ENCODE results near the gene CENPP.

Gene CENPP

DNA sequence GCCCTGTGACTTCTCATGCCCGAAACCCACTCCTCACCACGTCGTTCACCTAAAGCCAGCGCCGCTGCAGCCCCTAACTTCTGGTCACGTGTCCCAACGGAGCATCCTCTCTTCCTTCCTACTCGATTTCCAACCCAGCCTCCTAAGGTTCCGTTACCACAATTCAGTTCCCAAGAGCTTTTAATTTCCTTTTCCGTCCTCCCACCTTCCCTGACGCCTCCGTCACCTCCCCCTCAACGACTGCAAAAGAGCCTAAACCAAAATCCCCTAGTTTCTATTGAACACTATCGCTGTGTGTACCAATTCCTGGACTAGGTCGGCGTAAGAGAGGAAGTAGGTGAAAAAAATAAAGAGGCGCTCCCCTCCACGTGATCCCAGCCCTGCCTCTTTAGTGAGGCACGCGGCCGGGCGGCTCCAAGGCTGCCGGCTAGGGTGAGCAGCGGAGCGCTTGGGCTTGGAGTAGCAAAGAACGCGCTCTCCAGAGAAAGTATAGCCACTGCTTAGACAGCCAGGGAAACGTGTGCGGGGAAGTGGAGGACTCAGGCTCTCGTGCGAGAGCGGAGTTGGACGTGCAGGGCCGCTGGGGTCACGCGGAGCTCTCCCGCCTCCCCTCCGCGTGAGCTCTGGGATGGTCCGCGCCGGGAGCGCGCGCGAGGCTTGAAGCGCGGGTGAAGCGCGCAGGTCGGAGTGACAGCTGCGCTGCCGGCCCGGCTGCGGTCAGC lies at the start of gene CENPP, which contains the start of gene NOL8:
TSS of gene CENPP (plus strand) at position 685 of the 722 bp plus-strand sequence.
TSS of gene NOL8 (minus strand) at position 82 of the 722 bp plus-strand sequence. CDS start 1,189 bp downstream, outside the sequence.
- H3K36me3 Mint-ChIP-seq, result peaks cover 8 to 21% of the 10 kb centered on the region in 2 donors
- ATAC-seq (replicated peaks), result peak; percentile 95 to 96

DNA sequence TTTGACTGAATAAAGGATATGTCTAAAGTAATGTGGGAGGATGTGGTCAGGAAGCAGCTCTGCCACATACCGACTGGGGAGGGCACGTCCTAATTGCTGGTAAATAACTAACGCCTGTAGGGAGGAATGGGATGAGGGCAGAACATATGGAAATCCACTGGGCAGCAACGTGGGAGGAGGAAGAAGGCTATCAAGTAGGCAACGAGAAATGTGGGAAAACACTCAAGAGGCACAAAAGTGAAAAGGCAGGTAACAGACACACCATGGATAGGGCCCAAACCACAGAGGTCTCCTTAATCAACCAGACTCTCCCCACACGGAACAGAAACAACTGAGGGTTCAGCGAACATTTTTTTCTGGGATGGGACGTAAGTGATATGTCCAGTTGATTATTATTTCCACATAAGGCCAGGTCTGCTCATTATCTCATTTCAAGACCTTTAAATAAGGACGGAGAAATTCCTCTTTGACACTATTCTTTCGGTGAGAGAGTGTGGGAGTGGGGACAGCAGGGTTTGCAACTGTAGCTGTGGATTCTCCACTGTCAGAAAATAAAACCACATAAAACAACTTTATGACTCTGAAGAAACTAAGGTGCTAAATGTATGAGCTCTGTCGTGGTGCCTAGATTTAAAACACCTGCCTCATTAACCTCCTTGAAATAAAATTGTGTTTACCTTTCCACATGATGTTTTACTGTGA lies 49.3 kb upstream of the CENPP start:
- H3K36me3 Mint-ChIP-seq, result peaks cover 36 to 55% of the 10 kb centered on the region in 2 donors
- H3K27ac Mint-ChIP-seq, result no peak overlapping the region
- DNase-seq (no peak), ATAC-seq (replicated peaks) (no peak)
- no peaks in the 10 kb centered on the region for H3K4me1 Mint-ChIP-seq
- no peaks in the 10 kb centered on the region for H3K27me3 Mint-ChIP-seq
- H3K4me3 Mint-ChIP-seq, result no peak overlapping the region
- no peaks in the 10 kb centered on the region for H3K9me3 Mint-ChIP-seq

More for the DNA sequence above, at the start of gene CENPP, which contains the start of gene NOL8:
- H3K9me3 Mint-ChIP-seq, result no peaks in the 10 kb centered on the region
- DNase-seq, result peak; percentile 86
- H3K27me3 Mint-ChIP-seq, result no peaks in the 10 kb centered on the region
- peak within 1 kb of the TSS; percentile 100 for H3K27ac Mint-ChIP-seq
- H3K4me1 Mint-ChIP-seq, result peaks cover 23 to 40% of the 10 kb centered on the region in 2 donors
- H3K4me3 Mint-ChIP-seq, result peak within 1 kb of the TSS; percentile 98 to 100

GRCh38 chr9:92278110-92278509 lies 47.6 kb upstream of the CENPP start:
- Mint-ChIP-seq H3K4me1 (no peaks in the 10 kb centered on the region), H3K27ac (no peak overlapping the region), H3K4me3 (no peak overlapping the region), H3K9me3 (no peaks in the 10 kb centered on the region), H3K27me3 (no peaks in the 10 kb centered on the region), H3K36me3 (peaks cover 32 to 52% of the 10 kb centered on the region in 2 donors)
- DNase-seq (no peak), ATAC-seq (replicated peaks) (no peak)

DNA sequence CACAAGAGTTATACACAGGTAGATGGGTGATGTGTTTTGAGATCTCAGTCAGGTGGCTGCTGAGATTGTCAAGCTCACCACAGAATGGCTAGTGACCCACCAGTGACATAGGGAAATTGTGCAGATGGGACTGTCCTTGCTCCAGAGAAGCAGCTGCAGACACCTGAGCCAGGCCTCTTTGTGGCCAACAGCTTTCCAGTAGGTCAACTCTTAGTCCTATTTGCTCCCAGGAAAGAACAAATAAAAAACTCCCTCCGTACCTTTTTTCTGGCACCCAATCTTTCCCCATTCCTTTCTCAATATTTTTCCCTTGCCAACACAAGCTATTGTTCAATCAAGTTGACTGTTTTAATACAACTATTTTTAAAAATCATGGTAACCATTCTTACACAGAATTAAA lies 46.5 kb upstream of the CENPP start:
- DNase-seq, result no peak
- H3K4me1 Mint-ChIP-seq, result no peaks in the 10 kb centered on the region
- H3K27me3 Mint-ChIP-seq, result no peaks in the 10 kb centered on the region
- no peak overlapping the region for H3K4me3 Mint-ChIP-seq
- ATAC-seq (replicated peaks), result no peak
- H3K27ac Mint-ChIP-seq, result no peak overlapping the region
- peaks cover 30 to 51% of the 10 kb centered on the region in 2 donors for H3K36me3 Mint-ChIP-seq
- H3K9me3 Mint-ChIP-seq, result no peaks in the 10 kb centered on the region

- ATAC-seq (replicated peaks) (no peak), DNase-seq (no peak)
- H3K27me3 Mint-ChIP-seq, result no peaks in the 10 kb centered on the region
- peaks cover 17 to 45% of the 10 kb centered on the region in 2 donors for H3K4me1 Mint-ChIP-seq
- H3K4me3 Mint-ChIP-seq, result no peak overlapping the region
- H3K27ac Mint-ChIP-seq, result no peak overlapping the region
- no peaks in the 10 kb centered on the region for H3K9me3 Mint-ChIP-seq
- H3K36me3 Mint-ChIP-seq, result peaks cover 34 to 45% of the 10 kb centered on the region in 2 donors
Observed at GRCh38 chr9:92289708-92290390, 35.9 kb upstream of the CENPP start.

- Mint-ChIP-seq H3K27me3 (no peaks in the 10 kb centered on the region), H3K27ac (peak overlapping the region; percentile 77), H3K4me1 (peaks cover 25 to 53% of the 10 kb centered on the region in 2 donors), H3K36me3 (peaks cover 29 to 40% of the 10 kb centered on the region in 2 donors), H3K4me3 (peak overlapping the region; percentile 17 to 43), H3K9me3 (no peaks in the 10 kb centered on the region)
- DNase-seq, result no peak
- ATAC-seq (replicated peaks), result no peak
Observed at GRCh38 chr9:92290785-92291429, 34.8 kb upstream of the CENPP start.

- DNase-seq (no peak), ATAC-seq (replicated peaks) (no peak)
- H3K4me1 Mint-ChIP-seq, result peaks cover 27 to 53% of the 10 kb centered on the region in 2 donors
- H3K36me3 Mint-ChIP-seq, result peaks cover 29 to 45% of the 10 kb centered on the region in 2 donors
- no peaks in the 10 kb centered on the region for H3K9me3 Mint-ChIP-seq
- no peaks in the 10 kb centered on the region for H3K27me3 Mint-ChIP-seq
- H3K27ac Mint-ChIP-seq, result no peak overlapping the region
- peak overlapping the region; percentile 89 to 99 for H3K4me3 Mint-ChIP-seq
Observed at GRCh38 chr9:92291577-92291976, 34.2 kb upstream of the CENPP start.

DNA sequence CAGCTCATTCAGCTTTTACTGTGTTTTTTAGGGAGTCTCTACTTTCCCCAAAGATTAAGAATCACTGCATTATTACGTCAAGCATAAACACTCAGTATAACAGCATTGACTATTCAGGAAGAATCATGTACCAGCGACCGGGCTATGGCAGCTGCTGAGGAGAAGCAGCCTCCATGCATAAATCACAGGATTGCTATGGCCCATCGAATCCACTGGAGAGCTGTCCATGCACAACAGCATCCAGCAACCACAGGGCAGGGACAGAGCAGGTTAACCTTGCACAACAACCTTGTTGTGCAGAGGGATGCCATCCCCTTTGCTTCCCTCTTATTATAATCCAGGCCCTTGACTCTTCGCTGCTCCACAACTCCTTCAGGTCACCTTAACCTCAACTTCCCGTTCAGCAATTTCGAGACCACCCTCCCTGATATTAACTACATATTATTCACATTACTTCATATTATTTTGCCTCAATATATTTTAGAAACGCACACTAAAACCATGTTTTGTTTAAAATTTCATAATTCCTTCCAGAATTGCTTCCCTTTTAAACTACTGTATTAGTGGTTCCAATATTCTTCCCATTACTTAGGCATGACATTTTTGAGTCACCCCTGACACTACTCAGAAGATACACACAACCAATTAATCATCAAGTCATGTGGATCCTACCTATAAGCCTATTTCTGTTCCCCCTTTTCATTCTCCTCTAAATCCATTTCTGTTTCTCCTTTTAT lies 33.2 kb upstream of the CENPP start:
- DNase-seq (no peak), ATAC-seq (replicated peaks) (no peak)
- H3K36me3 Mint-ChIP-seq, result peaks cover 36 to 45% of the 10 kb centered on the region in 2 donors
- no peaks in the 10 kb centered on the region for H3K27me3 Mint-ChIP-seq
- H3K4me3 Mint-ChIP-seq, result peak overlapping the region; percentile 89 to 99
- no peaks in the 10 kb centered on the region for H3K9me3 Mint-ChIP-seq
- H3K27ac Mint-ChIP-seq, result peak overlapping the region; percentile 85
- H3K4me1 Mint-ChIP-seq, result peaks cover 27 to 53% of the 10 kb centered on the region in 2 donors

DNA sequence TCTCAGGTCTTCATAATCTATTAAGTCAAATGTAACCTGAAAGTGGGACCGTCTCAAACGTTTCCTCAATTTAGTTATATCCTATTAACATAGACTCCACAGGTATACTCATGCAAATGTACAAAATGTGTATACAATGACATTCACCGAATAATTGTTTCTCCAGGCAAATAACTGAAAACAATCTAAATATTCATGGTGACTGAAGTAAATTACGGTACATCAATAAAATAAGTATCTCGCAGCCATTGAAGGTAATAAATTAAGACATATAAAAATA lies 32.7 kb upstream of the CENPP start:
- no peaks in the 10 kb centered on the region for H3K27me3 Mint-ChIP-seq
- no peaks in the 10 kb centered on the region for H3K9me3 Mint-ChIP-seq
- peak overlapping the region; percentile 89 to 99 for H3K4me3 Mint-ChIP-seq
- ATAC-seq (replicated peaks) (no peak), DNase-seq (no peak)
- peak overlapping the region; percentile 85 for H3K27ac Mint-ChIP-seq
- peaks cover 34 to 42% of the 10 kb centered on the region in 2 donors for H3K36me3 Mint-ChIP-seq
- H3K4me1 Mint-ChIP-seq, result peaks cover 27 to 53% of the 10 kb centered on the region in 2 donors

DNA sequence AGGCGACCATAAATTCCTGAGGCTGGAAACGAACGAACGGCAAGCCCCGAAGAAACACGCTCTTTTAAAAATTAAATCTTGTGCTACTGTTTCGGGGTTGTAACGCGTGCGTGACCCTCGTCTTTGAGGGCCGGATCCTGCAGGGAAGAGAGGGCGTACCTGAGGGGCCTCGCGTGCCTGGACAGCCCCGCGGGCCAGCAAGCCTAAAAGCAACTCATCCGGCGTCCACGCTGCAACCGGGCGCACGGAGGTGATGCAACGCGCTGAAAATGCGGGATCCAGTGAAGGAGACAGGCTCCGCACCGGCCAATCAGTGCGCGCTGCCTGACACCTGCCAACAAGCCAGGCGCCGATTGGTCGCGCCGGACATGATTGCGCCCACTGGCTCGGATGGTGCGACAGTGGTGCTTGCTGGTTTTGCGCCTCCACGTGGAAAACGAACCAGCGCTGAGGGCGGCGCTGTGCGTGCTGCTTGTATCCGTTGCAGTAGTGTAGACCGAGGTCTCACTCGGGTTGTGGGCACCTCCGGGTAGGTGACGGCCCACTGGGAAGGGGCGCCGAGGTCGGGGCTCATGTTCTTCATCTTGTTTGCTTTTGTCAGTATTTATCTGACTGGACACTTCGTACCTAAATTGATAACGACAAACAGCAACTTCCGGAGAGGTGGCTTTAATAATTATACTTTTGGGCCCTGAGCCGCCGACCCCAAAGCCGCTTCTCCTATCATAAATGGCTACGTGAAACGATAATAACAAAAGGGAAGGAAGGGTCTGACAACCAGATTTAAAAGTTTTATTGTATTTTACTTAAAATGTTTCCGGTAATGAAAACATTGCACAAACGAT lies 32.1 kb upstream of the CENPP start, which contains the start of gene IARS1:
TSS of gene IARS1 (minus strand) at position 246 of the 845 bp plus-strand sequence. CDS start 4,278 bp downstream, outside the sequence.
- DNase-seq, result peak; percentile 100
- H3K9me3 Mint-ChIP-seq, result no peaks in the 10 kb centered on the region
- no peaks in the 10 kb centered on the region for H3K27me3 Mint-ChIP-seq

DNA sequence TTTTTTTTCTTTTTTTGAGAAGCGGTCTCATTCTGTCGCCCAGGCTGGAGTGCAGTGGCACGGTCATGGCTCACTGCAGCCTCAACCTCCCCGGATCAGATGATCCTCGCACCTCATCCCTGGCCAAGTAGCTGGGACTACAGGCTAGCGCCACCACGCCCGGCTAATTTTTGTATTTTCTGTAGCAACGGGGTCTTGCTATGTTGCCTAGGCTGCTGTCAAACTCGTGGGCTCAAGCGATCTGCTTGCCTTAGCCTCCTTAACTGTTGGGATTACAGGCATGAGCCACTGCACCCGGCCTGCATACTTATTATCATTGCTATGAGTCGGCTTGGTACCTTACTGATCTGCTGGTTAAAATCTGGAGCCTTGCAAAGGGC lies 31.5 kb upstream of the CENPP start:
- H3K4me1 Mint-ChIP-seq, result peaks cover 31 to 59% of the 10 kb centered on the region in 2 donors
- H3K36me3 Mint-ChIP-seq, result peaks cover 29 to 44% of the 10 kb centered on the region in 2 donors
- DNase-seq (peak; percentile 4), ATAC-seq (replicated peaks) (peak; percentile 15 to 21)
- no peaks in the 10 kb centered on the region for H3K9me3 Mint-ChIP-seq
- H3K27ac Mint-ChIP-seq, result peak overlapping the region; percentile 100
- H3K4me3 Mint-ChIP-seq, result peak overlapping the region; percentile 89 to 99
- H3K27me3 Mint-ChIP-seq, result no peaks in the 10 kb centered on the region

More for the DNA sequence above, 32.1 kb upstream of the CENPP start, which contains the start of gene IARS1:
- Mint-ChIP-seq H3K27ac (peak within 1 kb of the TSS; percentile 100), H3K36me3 (peaks cover 27 to 39% of the 10 kb centered on the region in 2 donors), H3K4me3 (peak within 1 kb of the TSS; percentile 89 to 99), H3K4me1 (peaks cover 27 to 53% of the 10 kb centered on the region in 2 donors)
- ATAC-seq (replicated peaks), result peak; percentile 97 to 98

DNA sequence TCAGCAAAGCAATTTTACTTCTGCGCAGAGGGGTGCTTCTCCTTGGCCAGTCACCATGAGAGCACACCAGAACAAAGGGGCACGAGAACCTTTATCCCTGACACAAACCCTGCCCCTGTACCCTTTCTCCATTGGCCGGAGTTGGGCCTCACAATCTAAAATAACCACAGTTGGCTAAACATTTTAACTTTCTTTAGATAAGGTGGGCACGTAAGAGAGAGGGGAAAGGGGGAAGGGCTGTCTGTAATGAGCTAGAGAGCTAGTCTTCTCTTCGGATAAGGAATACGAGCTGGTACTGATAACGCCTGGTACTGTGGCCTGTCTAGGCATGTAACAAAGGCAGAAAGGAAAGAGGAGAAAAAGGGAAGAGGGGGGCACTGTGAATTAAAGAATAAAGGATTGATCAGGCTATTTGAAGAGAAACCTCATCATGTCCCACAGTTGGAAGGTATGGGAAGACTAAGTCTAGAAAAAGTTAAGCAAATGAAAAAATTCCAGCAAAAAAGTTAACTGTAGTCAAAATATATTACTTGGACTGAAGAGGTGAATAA lies 30.4 kb upstream of the CENPP start:
- H3K36me3 Mint-ChIP-seq, result peaks cover 25 to 40% of the 10 kb centered on the region in 2 donors
- H3K4me3 Mint-ChIP-seq, result no peak overlapping the region
- peak overlapping the region; percentile 53 for H3K27ac Mint-ChIP-seq
- H3K27me3 Mint-ChIP-seq, result no peaks in the 10 kb centered on the region
- no peak for DNase-seq
- peaks cover 33 to 54% of the 10 kb centered on the region in 2 donors for H3K4me1 Mint-ChIP-seq
- ATAC-seq (replicated peaks), result no peak
- no peaks in the 10 kb centered on the region for H3K9me3 Mint-ChIP-seq
